NCI-H2196 treated with DMSO at 0.1 percent for 48 hours (cell line): ENCODE measurements around the gene LRCH1.

ENCODE experiments used
- DNase-seq: peaks from one replicate; lab custom pipeline; 2025; ENCODE audit not compliant: unreplicated experiment; lab: John Stamatoyannopoulos, UW

The LRCH1 gene

GRCh38 chr13:46632176-46632575, 79.2 kb downstream of the LRCH1 start:
- DNase-seq = no peak

GRCh38 chr13:46633416-46633815, 80.4 kb downstream of the LRCH1 start:
- DNase-seq = no peak

- no peak for DNase-seq
These were observed 83.5 kb downstream of the LRCH1 start for GRCh38 chr13:46636451-46636850.

- DNase-seq = no peak
These were observed 84.2 kb downstream of the LRCH1 start for GRCh38 chr13:46637213-46637612.

- DNase-seq = no peak
These were observed 85.3 kb downstream of the LRCH1 start for GRCh38 chr13:46638262-46638661.

GRCh38 chr13:46639033-46639981, 86.3 kb downstream of the LRCH1 start:
- DNase-seq = no peak

GRCh38 chr13:46640843-46641242, 87.9 kb downstream of the LRCH1 start:
- DNase-seq = no peak

- DNase-seq = no peak
These were observed 88.5 kb downstream of the LRCH1 start for GRCh38 chr13:46641274-46642081.

- DNase-seq = no peak
These were observed 89.3 kb downstream of the LRCH1 start for GRCh38 chr13:46642254-46642653.

GRCh38 chr13:46643165-46643777, 90.3 kb downstream of the LRCH1 start:
- no peak for DNase-seq

- no peak for DNase-seq
These were observed 91.8 kb downstream of the LRCH1 start for GRCh38 chr13:46644816-46645215.

- DNase-seq = no peak
These were observed 94.6 kb downstream of the LRCH1 start for GRCh38 chr13:46647512-46648065.

- no peak for DNase-seq
These were observed 95.2 kb downstream of the LRCH1 start for GRCh38 chr13:46648166-46648607.

GRCh38 chr13:46649816-46650215, 96.8 kb downstream of the LRCH1 start:
- no peak for DNase-seq

- no peak for DNase-seq
These were observed 102.0 kb downstream of the LRCH1 start for GRCh38 chr13:46654951-46655350.

- no peak for DNase-seq
These were observed 102.6 kb downstream of the LRCH1 start for GRCh38 chr13:46655377-46656180.

GRCh38 chr13:46656786-46657185, 103.8 kb downstream of the LRCH1 start:
- DNase-seq = no peak

- no peak for DNase-seq
These were observed 106.6 kb downstream of the LRCH1 start for GRCh38 chr13:46659413-46660065.

GRCh38 chr13:46660416-46660815, 107.4 kb downstream of the LRCH1 start:
- DNase-seq = no peak

GRCh38 chr13:46660857-46661256, 107.9 kb downstream of the LRCH1 start:
- no peak for DNase-seq
